ENCODE measurements around the gene FTCD. TPM values are rescaled to one million over a fixed set of nuclear protein-coding genes. Genes with fewer than 3 reads are reported as not detected.

Gene FTCD
- total RNA-seq, 2 experiments from 2014 or later = 0.06 to 1.1 TPM

DNA sequence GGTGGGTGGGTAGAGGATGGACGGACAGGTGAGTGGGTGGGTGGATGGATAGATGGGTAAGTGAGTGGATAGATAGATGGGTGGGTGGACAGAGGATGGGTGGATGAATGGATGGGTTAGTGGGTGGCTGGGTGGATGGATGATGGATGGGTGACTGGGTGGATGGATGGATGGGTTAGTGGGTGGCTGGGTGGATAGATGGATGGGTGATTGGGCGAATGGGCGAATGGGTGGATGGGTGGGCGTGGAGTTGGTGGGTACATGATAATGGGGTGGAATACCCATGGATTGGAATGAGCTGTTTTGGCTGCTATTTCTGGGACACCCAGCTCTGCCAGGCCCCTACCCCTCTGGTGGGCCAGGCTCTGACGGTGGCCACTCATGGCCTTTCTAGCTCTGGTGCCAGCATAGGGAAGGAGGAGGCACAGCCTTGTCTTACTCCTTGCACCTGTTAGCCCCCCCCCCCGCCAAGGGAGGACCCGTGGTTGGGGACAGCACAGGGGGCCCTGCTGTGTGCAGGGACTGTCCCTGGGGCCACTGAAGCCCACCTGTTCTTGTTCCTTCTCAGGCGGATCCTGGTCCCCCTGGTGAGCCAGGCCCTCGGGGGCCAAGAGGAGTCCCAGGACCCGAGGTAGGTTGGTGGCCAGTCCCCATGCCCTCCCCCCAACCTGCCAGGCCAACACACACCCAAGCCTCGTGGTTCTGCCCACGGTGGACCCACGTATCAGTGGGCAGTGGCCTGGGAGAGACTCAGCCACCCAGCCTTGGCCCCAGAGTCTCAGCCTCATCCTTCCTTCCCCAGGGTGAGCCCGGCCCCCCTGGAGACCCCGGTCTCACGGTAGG is 31.1 kb downstream of the FTCD start:
- Histone ChIP-seq H3K27ac (ENCODE audit: low read depth, low read length, poor library complexity, severe bottlenecking) (no peak overlapping the region), H3K36me3 (ENCODE audit: insufficient read depth, low read length) (no peaks in the 10 kb centered on the region), H3K9me2 (ENCODE audit: insufficient read depth, low read length) (no peaks in the 10 kb centered on the region), H3K4me1 (ENCODE audit: insufficient read depth, low read length, poor library complexity, severe bottlenecking) (no peaks in the 10 kb centered on the region), H3K79me2 (ENCODE audit: insufficient read depth, low read depth, low read length) (no peaks in the 10 kb centered on the region), H4K20me1 (ENCODE audit: insufficient read depth, low read length) (no peaks in the 10 kb centered on the region), H3K4me3 (ENCODE audit: low read depth, low read length, poor library complexity, severe bottlenecking) (no peak overlapping the region), H3K9me3 (ENCODE audit: low read length) (no peaks in the 10 kb centered on the region), H2AFZ (ENCODE audit: low read length) (no peak overlapping the region), H3K4me2 (ENCODE audit: low read length) (no peak overlapping the region)
- TF ChIP-seq, protein P1, sequence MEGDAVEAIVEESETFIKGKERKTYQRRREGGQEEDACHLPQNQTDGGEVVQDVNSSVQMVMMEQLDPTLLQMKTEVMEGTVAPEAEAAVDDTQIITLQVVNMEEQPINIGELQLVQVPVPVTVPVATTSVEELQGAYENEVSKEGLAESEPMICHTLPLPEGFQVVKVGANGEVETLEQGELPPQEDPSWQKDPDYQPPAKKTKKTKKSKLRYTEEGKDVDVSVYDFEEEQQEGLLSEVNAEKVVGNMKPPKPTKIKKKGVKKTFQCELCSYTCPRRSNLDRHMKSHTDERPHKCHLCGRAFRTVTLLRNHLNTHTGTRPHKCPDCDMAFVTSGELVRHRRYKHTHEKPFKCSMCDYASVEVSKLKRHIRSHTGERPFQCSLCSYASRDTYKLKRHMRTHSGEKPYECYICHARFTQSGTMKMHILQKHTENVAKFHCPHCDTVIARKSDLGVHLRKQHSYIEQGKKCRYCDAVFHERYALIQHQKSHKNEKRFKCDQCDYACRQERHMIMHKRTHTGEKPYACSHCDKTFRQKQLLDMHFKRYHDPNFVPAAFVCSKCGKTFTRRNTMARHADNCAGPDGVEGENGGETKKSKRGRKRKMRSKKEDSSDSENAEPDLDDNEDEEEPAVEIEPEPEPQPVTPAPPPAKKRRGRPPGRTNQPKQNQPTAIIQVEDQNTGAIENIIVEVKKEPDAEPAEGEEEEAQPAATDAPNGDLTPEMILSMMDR (conservative IDR thresholded peaks at IDR 0.05; ENCODE audit: low read length) = no peak
- TF ChIP-seq EZH2phosphoT487 (IDR thresholded peaks at IDR 0.05; ENCODE audit: borderline replicate concordance, low read depth, low read length) = no peak
- BruUV-seq (replicated peaks) = no TSS peak
- CTCF ChIA-PET (ENCODE audit: unreplicated experiment) = no interaction called here
- POLR2A ChIA-PET = no interaction called here
- intact Hi-C loops (cut with micrococcal nuclease; ENCODE audit: unreplicated experiment) = no loop called here
- no peak for DNase-seq (ENCODE audit: low spot score)

DNA sequence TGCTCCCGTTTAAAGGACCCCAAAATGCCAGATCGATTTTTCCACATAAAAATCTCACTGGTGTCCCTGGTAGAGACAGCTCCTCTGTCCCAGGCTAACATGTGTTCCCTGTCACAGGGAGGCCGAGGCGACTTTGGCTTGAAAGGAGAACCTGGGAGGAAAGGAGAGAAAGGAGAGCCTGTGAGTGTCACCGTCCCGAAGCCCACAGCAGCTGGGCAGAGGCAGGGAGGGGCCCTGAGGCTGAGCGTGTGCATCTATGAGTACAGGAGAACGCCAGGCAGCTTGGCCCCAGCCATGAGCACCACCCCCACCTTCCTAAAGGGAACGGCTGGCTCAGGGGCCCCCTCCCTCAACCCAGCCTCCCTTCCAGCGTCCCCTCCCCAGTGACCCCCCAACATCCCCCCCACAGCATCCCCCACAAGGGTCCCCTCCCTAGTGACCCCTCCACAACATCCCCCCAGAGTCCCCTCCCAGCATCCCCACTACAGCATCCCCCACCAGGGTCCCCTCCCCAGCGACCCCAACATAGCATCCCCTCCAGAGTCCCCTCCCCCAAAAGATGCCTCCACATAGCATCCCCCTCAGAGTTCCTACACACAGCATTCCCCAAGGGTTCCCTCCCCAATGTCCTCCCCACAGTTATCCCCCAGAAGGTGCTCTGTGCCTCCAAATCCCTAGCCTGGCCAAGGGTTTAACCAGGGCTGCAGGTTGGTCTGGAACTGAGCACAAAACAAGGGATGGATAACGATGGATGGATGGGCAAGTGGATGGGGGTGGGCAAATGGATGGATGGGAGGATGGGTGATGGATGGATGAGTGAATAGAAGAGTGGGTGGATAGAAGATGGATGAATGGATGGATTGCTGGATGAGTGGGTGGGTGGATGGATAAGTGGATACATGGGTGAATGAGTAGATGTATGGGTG is 32.4 kb downstream of the FTCD start:
- no peaks in the 10 kb centered on the region for H3K79me2 ChIP-seq (ENCODE audit: insufficient read depth, low read depth, low read length)
- no peaks in the 10 kb centered on the region for H3K36me3 ChIP-seq (ENCODE audit: insufficient read depth, low read length)
- intact Hi-C loops (cut with micrococcal nuclease; ENCODE audit: unreplicated experiment) = no loop called here
- no peaks in the 10 kb centered on the region for H3K9me2 ChIP-seq (ENCODE audit: insufficient read depth, low read length)
- no peak overlapping the region for H3K4me2 ChIP-seq (ENCODE audit: low read length)
- no peak overlapping the region for H2AFZ ChIP-seq (ENCODE audit: low read length)
- H4K20me1 ChIP-seq (ENCODE audit: insufficient read depth, low read length) = no peaks in the 10 kb centered on the region
- H3K27ac ChIP-seq (ENCODE audit: low read depth, low read length, poor library complexity, severe bottlenecking) = no peak overlapping the region
- H3K9me3 ChIP-seq (ENCODE audit: low read length) = no peaks in the 10 kb centered on the region
- TF ChIP-seq, protein P1 (conservative IDR thresholded peaks at IDR 0.05; ENCODE audit: low read length) = no peak
- no peak for TF ChIP-seq EZH2phosphoT487 (IDR thresholded peaks at IDR 0.05; ENCODE audit: borderline replicate concordance, low read depth, low read length)
- CTCF ChIA-PET (ENCODE audit: unreplicated experiment) = no interaction called here
- H3K4me1 ChIP-seq (ENCODE audit: insufficient read depth, low read length, poor library complexity, severe bottlenecking) = no peaks in the 10 kb centered on the region
- DNase-seq (ENCODE audit: low spot score) = no peak
- no peak overlapping the region for H3K4me3 ChIP-seq (ENCODE audit: low read depth, low read length, poor library complexity, severe bottlenecking)
- POLR2A ChIA-PET = no interaction called here
- BruUV-seq (replicated peaks) = no TSS peak
